ENCODE data around the gene SLC30A9. TPM values are rescaled to one million over a fixed set of nuclear protein-coding genes. Genes with fewer than 3 reads are reported as not detected.

Gene SLC30A9
- total RNA-seq, 1 donor from 2014 or later: 34.0 TPM

DNA sequence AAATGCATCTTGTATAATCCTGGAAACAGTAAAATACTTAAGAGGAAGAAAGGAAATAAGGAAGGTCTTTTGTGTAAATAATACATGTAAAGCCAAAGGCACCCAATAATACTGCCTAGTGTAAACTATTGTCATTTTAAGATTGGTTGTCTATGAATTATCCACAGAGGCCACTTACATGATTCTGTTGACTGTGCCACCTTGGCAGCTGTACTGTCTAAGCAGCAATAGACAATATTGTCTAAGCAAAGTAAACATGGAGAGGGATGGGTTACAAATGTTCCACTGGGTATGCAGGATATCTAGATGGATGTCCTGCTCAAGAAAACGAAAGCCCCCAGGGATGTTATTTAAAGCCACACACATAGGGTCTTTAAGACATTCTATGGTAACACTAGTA, 142.7 kb downstream of the SLC30A9 start:
- intact Hi-C loops (cut with micrococcal nuclease): no loop called here

GRCh38 chr4:42136371-42136770, 146.0 kb downstream of the SLC30A9 start:
- intact Hi-C loops (cut with micrococcal nuclease): no loop called here

Other genes starting within 250 kb of the SLC30A9 start
- gene PHOX2B, start 241.8 kb upstream of the SLC30A9 start, total RNA-seq: not detected in 2 replicates
- 60.7 and 64.4 TPM in 2 replicates for gene TMEM33, start 55.1 kb upstream of the SLC30A9 start, total RNA-seq
- gene DCAF4L1, start 8.8 kb upstream of the SLC30A9 start, total RNA-seq: 0.16 and 0.32 TPM in 2 replicates
- 0.05 and 0.14 TPM in 2 replicates for gene BEND4, start 162.1 kb downstream of the SLC30A9 start, total RNA-seq